NCI-H345 treated with DMSO at 0.1 percent for 48 hours (cell line): Measurements from ENCODE around the gene UBAC1.

ENCODE experiments used
- DNase-seq: peaks from one replicate; lab custom pipeline; 2025; ENCODE audit not compliant: unreplicated experiment; lab: John Stamatoyannopoulos, UW

The UBAC1 gene, protein sequence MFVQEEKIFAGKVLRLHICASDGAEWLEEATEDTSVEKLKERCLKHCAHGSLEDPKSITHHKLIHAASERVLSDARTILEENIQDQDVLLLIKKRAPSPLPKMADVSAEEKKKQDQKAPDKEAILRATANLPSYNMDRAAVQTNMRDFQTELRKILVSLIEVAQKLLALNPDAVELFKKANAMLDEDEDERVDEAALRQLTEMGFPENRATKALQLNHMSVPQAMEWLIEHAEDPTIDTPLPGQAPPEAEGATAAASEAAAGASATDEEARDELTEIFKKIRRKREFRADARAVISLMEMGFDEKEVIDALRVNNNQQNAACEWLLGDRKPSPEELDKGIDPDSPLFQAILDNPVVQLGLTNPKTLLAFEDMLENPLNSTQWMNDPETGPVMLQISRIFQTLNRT

DNA sequence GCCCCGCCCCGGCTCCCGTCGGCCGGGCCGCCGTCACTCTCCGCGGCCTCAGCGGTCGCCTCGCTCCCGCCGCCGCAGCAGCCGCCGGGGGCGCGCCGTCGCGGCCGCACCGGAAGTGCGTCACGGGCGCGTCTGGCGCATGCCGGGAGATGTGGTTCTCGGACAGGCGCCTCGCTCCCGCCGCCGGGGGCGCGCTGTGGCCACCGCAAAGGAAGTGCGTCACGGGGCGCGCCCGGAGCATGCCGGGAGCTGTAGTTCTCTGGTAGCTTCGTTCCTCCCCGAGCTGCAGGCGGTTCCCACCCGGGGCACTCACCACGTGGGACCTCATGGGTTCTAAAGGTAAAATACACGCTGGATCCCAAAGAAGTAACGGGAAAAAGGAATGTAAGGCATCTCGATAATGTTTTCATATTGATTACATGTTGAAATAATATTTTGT lies at the start of gene UBAC1:
Gene UBAC1 (minus strand): TSS at position 97 of the 439 bp plus-strand sequence. CDS start 211 bp downstream, outside the sequence.
- DNase-seq = peak; percentile 89

DNA sequence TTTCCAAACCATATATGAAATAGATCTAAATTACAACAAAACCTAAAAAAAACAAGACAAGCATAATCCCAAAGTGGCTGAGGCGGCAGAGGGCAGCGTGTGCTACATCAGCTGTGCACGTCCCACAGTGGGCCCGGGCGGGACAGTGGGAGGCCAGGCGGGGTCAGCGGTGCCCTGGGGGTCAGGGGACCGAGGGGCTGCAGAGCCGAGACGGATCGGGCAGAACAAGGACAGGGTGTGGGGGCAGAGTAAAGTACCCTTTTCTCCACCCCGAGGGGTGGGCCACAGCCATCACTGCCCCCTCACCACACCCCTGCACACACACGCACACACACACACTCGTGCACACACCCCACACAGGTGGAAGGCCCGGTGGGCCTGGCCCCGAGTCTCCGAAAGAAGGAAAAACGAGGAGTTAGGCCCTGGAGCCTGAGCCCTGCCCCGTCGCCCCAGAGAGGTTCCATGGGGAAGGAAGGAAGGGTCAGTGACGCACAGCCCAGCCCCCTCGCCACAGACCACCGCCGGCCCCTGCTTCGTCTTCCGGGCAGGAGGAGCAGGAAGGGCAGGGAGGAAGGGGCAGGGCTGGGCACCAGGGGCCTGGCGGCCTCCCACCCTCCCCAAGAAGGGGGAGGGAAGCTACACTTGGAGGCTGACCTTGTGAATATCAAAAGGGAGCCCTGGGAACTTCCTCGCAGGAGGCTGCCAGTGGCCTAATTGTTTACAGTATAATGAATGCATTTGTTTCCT lies 49.6 kb upstream of the UBAC1 start:
- no peak for DNase-seq

DNA sequence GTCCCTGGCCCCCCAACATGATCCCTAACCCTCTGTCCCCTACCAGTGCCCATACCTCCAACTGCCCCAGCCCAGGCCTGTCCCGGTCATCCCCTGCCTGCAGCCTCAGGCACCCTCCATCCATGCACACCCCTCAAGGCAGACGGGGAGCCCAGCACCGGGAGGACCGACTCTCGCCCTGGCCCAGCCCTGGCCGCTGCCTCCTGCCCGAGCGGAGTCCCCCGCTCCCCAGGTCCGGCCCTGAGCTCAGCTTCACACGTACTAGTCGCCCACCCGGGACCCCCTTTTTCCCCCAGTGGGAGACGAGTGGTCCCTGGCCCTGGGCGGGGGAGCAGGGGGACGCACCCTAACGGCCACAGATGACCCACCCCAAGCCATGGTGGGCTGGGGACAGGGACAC lies 49.0 kb upstream of the UBAC1 start:
- no peak for DNase-seq

DNA sequence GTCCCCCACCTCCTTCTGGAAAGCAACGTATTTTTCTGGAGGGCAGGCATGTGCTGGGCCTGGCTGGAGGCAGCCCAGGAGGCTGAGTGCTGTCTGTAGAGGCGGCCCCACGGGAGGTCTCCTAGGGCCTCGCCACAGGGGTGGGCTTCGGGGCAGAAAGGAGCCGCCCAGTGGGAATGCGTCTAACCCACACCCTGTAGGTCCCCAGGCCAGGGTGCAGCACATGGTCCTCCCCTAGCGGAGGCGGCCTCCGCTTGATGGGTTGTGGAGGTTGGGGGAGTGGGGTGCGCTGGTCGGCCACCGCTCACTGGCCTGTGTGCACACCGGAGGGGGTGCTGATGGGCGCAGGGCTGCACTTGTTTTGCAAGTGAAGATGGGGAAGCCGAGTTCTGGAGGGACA lies 48.3 kb upstream of the UBAC1 start:
- no peak for DNase-seq

DNA sequence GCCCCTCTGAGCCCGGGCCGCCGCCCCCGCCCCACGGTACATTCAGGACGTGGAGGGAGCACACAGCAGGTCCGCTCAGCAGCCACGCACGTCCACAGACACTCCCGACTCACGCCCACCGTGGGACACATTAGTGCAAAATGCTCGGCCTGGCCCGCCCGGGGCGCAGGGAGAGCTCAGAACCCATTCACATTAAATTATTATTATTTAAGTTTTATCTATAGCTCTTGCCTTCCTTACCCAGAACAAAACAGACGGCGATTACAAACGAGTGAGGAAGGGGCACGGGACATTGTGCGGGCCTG lies 47.5 kb upstream of the UBAC1 start:
- DNase-seq = no peak

DNA sequence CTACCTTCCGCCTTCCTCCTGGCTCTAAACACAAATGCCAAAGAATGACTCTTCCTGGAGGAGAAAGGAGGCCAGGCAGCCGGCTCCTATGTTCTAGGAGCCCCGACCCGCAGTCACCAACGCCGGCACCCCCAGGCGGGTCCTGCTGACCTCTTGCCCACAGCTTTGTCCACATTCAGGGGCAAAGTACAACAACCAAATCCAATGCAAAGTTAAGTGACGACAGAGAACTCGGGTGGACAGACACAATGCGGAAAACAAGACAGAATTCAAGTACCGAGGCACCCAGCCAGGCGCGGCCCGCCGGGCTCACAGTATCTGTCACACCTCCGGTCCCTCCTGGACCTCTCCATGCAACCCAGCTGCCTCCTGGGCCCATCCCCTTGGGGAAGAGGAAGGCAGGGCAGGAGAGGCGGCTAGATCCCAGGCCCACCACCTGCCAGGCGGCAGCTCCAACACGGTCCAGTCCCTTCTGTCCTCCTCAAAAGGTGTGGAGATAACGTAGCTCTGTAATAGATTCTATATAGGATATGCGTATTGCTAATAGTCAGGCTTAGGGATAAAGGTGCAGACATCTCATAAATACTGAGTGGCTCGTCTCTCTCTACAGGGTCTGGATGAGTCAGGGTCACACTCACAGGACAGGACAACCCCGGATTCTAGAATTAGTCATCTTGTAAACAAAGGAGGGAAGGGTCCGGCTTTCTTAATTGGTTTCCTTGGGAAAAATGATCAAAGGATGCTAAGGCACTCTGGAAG lies 46.9 kb upstream of the UBAC1 start:
- no peak for DNase-seq

DNA sequence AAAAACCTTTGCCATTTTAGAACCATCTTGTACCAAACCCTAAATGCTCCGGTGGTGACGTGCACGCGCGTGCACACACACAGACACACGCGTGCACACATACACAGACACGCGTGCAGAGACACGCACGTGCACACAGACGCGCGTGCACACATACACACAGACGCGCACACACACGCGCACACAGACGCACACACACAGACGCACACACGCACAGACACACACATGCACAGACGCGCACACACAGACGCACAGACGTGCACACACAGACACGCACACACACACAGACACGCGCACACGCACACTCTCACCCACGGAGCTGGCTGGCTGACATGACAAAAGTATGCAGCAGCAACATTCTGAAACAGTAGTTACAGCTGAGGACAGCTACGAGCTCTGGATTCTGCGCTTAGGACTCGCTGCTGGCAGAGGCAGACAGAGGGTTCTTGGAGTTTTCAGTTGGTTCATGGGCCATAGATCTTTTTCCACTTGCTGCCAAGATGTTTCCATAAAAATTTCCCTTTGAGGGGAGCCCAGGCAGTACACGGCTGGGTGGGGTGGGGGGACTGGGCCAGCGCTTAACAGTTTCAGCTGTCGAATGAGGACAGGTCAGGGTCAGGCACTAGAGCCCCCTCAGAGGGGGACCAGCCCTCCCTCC lies 46.2 kb upstream of the UBAC1 start:
- no peak for DNase-seq

DNA sequence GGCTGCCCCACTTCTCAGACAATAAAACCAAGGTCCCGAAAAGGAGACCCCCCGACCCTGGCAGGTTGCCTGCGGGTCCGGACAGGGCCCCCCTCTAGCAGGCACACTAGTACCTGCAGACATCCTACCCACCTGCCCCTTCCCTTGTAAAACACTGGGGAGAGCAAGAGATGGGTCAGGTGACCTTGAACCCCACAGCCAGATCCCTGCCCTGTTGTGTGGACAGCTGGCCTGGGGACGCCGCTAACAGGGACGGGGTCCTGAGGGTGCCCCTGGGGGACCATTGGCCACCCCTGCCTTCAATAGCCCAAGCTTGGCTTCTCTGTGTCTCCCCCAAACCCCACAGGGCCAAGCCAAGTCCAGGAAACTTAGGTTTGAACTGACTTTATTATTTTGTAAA lies 45.0 kb upstream of the UBAC1 start:
- DNase-seq = no peak

DNA sequence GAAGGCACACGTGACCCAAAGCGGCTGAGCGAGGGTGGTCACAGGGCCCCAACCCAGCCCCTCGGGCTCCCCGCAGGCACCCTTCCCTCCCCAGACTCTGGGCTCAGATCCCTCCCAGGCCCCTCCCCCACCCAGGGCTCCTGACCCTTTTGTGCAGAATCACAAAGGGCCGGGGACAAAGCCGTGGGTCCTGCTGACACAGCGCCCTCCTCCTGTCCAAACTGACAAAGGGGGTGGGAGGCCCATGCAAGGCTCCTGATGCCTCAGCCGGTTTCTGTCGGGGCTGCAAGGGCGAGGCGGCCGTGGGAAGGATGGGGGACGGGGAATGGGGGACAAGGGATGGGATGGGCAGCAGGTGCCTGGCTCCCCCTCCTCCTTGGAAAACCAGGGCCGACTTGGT lies 43.5 kb upstream of the UBAC1 start:
- no peak for DNase-seq

DNA sequence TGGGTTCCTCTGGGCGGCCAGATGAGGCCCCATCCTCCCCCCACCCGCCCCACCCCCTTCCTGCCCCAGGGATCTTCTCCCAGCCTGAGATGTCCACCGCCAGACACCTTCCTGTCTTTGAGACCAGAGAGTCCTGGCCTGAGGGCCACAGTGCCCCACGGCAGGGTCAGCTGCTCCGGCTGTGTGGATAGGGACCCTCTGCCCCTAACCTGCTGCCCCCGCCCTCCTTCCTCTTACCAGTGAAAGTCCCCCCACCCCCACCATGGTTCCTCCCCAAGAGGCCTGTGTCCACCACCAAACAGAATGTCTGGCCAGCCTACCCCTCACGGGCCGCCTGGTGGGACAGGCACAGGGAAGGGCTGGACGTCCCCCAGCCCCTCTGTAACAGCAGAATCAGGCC lies 43.0 kb upstream of the UBAC1 start:
- DNase-seq = no peak

DNA sequence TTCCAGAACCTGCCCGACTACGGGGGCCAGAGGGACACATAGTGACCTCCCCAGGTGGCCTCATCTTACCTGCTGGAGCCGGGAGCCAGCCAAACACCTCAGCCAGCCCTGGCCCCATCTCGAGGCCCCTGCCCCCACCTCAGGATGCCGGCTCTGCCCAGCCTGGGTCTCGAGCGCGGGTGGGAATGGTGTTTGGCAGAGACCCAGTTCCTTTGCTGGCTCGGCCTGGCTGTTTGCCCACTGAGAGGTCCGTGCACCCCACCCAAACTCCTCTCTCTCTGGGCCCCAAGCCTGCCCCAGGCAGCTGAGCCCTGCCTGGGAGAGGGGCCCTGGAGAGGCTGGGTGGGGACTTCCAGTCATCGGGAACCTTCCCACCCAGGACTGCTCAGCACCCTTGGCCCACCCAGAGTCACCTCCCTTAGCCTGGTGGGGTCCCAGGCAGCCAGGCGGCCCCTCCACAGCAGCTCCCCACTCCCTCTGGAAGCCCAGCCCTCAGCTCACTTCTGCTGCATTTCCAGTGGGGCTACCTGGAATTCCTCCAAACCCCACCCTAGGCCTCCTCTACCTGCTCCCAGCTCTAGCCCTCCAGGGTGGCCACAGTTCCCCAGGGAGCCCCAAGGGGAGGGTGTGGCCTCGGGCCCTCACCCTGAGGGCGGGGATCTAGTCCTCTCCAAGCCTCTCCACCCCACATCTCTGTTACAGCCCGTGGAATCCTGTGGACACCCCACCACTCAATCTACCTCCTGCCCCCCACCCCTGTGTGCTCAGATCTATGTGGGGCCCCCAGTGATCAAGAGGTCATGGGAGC lies 42.4 kb upstream of the UBAC1 start:
- no peak for DNase-seq

DNA sequence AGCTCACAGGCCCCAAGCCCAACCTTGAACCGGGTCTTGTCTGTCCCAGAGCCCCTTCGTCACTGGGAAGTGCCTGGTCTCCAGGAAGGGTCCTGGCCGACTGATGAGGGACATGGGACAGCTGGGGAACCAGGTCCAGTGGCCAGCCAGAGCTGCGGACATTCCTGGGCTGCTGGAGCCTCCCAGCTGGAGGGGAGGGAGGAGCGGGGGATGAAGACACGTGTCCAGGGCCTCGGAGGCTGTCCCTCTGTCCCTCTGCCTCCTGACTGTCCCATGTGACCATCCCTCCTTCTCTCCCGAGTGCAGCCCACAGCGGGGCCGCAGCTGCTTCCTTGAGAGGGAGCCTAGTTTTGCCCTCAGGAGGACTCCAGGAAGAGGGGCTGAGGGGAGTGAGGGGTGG lies 41.7 kb upstream of the UBAC1 start:
- DNase-seq = no peak

DNA sequence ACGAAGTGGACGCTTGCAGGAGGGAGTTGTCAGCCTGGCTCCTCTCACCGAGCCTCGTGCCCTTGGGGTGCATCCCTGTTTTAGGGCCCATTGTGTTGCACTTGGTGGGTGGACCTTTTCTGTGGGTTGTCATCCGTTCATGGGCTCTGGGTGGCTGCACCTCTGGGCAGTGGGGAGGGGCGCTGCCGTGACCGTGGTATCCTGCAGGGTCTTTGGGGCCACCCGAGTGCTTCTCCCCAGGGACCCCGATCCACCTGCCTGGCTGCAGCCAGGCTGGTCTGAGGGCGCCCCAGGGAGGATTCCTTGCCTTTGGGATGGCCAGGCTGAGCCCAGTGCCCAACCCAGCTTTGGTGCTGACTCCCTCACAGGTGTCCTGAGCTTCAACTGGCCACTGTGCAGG lies 41.0 kb upstream of the UBAC1 start:
- DNase-seq = no peak

DNA sequence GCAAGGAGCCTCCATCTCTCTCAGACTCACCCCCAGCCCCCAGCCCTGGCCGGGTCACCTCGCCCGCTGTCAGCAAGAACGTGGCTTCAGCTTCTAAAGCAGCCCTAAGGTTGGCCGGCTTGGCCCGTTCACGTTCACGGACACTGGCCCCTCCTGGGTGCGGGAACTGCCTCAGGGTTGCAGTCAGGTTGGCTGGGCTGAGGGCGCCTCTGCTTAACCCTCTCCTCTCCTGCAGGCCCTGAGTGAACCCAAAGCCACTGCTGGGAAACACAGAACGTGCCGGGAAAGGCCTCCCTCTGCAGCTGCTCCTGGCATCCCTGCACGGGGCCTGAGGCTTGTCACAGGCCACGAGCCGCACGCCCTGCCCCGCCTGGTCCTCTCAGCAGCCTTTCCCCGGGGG lies 40.1 kb upstream of the UBAC1 start:
- DNase-seq = no peak

DNA sequence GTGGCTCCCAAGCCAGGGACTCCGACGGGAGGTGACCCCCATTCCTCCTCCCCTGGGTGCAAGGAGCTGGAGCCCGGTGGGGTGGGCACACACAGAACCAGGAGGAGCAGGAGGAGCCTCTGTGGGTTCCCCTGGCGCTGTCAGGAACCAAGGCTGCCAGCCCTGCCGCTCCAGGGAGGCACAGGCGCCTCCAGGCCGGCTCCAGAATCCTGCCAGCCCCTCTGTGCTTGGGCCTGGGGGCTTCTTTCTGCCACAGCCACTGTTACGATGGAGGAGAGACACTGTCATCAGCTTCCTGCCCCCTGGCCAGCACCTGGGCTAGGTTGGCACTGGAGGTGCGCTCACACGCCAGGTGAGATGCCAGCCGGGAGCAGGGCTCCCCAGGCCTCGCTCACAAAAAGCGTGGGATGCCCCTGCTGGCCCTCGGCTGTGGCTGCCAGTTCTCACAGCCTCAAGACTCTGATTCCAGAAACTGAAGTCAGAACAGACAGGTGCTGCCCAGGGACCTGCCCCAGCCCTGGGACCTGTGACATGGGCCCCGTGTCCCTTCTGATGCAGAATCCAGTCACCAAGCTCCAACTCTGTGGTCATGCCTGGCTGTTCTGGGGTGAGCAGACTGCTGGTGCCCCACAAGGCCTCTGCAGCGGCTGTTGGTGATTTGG lies 37.4 kb upstream of the UBAC1 start:
- no peak for DNase-seq

DNA sequence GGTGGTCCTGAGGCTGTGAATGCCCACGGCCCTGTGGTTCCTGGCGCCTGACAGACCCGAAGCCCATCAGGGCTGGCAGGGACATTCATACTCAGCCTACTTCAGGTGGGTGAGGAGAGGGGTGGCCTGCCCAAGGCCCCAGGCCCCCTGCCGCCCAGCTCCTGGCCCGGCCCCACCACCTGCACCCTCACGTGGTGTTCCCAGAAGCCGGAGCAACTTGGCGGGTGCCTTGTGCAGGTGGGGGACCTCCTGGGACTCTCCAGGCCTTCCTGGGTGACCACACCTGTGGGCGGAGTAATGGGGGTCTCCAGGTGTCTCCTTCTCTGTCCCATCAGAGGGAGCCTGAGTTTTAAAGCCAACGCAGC lies 36.8 kb upstream of the UBAC1 start:
- DNase-seq = no peak

DNA sequence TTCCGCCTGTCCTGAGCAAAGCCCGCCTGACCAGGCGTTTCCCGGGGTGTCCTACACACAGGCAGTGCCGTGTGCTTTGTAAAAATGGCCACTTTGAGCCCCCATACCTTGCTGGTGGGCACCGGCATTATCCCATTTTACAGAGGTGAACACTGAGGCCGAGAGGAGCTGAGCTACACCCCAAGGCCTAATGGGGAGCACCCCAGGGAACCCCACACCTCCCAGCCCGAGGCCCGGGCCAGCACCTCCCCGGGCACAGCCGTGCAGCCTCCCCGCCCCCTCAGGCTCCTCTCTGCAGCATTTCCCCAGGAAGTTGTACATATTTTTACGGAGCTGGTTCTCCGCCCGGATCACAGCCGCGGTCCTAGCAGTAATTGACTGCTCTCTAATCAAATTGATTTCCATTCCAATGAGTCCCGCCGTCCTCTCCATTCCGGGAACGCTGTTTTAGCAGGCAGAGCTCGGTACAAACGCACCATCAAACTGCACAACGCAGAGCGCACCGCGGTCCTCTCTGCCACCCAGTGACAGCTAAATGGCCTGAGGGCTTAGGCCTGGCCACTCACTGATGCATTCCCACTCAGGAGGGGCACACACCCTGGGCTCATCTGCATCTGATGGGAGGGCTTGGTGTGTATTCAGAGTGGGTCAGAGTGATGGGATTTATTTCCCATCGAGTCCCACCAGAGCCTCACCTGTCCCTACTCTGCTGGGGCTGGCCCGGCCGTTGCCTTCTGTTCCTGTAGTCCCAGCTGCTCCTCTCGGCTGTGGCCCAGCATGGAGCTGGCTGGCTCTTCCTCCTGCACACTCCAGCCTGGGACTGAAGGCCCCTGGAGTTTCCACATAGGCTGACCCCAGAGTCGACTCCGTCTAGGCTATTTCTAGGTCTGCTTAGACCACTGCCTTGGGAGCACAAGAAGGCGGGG lies 36.2 kb upstream of the UBAC1 start:
- DNase-seq = no peak

DNA sequence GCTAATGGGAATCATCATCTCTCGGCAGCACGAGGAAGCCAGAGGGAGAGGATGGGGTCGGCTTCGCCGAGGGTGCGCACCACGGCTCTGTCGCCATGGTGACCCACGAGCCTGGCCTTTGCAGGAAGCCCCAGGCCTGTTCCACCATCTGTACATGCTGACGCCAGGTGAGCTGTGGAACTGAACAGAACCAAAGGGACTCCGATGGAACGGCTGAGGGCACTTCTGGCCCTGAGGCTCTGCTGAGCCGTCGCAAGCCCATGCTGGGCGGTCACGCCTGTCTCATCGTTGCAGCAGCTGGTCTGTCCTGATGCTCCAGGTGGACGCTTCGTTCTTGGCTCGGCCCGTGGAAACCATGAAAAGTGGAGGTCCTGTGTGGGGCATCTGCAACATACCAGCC lies 34.6 kb upstream of the UBAC1 start:
- DNase-seq = no peak
